Adrenal gland (tissue), 12 donors: ENCODE measurements around the gene TIMELESS. TPM values are rescaled to one million over a fixed set of nuclear protein-coding genes. Genes with fewer than 3 reads are reported as not detected.

Experiments used
- DNase-seq, 7 donors: peaks; one replicate each; pipeline ENCODE4 v3.0.0-alpha.2; 2019 to 2020
- H3K27ac ChIP-seq, 5 donors: fragments of 200-600 bp; sonication (generic) in 4 of 5; 1 replicate in 3 of 5; 2 replicates in 2 of 5; pipeline versions ENCODE4 v1.5.1 to v1.8.0; 2016 to 2020; ENCODE audit warnings: mild to moderate bottlenecking in 1 of 5
- H3K27me3 ChIP-seq: fragments of 200-600 bp; 2 replicates; pipeline ENCODE4 v1.8.0; 2021
- H3K36me3 ChIP-seq, 2 donors: fragments of 200-600 bp; replicated peaks in 1 of 2; 1 replicate in 1 of 2; 2 replicates in 1 of 2; pipeline versions ENCODE4 v1.5.1 to v1.8.0; 2018 to 2022
- H3K4me1 ChIP-seq, 2 donors: fragments of 200-600 bp; replicated peaks in 1 of 2; 1 replicate in 1 of 2; 2 replicates in 1 of 2; pipeline versions ENCODE4 v1.5.1 to v1.8.0; 2018 to 2021
- H3K4me3 ChIP-seq, 4 donors: fragments of 200-600 bp; sonication (generic) in 3 of 4; one replicate each; pipeline ENCODE4 v1.5.1; 2016 to 2018
- H3K9me3 ChIP-seq, 3 donors: fragments of 200-600 bp; sonication (generic) in 1 of 3; replicated peaks in 1 of 3; 1 replicate in 2 of 3; 2 replicates in 1 of 3; pipeline versions ENCODE4 v1.5.1 to v1.8.0; 2016 to 2021
- POLR2A ChIP-seq, 2 donors: fragments of 450-650 bp; IDR thresholded peaks; one replicate each; pipeline ENCODE4 v1.6.1; 2017; ENCODE audit warnings: antibody characterized with exemption in 2 of 2, mild to moderate bottlenecking in 2 of 2, moderate library complexity in 1 of 2
- WGBS, 4 donors: extraction: QIAGEN DNeasy Blood & Tissue Kit in 2 of 4; methylation state at CpG; one replicate each; pipeline versions ENCODE4 v1.1.5 to v1.1.7; 2013 to 2017; 5-methylcytosine and 5-hydroxymethylcytosine counted together
- intact Hi-C, 2 donors: fragments of 100-400 bp; cut with DNase I; formaldehyde crosslinking; loops; one replicate each; pipeline versions ENCODE4 v1.14.1 to v1.15.0; 2022 to 2023
- polyA plus RNA-seq, 3 donors: library from polyadenylated mRNA; stranded (reverse); fragments of 200-250 nt in 2 of 3; fragments of 350-450 nt in 1 of 3; fragmentation: Illumina TruSeq in 1 of 3; extraction: RNeasy Lipid Tissue Mini Kit (QIAGEN cat#74804) in 1 of 3; gene quantifications; one replicate each; pipeline ENCODE4 v1.2.3, GENCODE V29; 2013 to 2014
- total RNA-seq, 9 donors: library from RNA; depleted of rRNA in 4 of 9; stranded (reverse); fragments of >200 nt in 4 of 9; fragments of 120-200 nt in 1 of 9; fragmentation: NEBNext Ultra II Directional in 1 of 9; extraction: Animal tissue kit (Norgen Biotek cat#: 25700) in 1 of 9; gene quantifications; one replicate each; pipeline versions ENCODE4 v1.1.0 to v1.2.4, GENCODE V29; 2013 to 2023
- TF ChIP-seq, protein P1 (sequence below), 6 experiments: fragments of 450-650 bp in 4 of 6; fragments of 200-600 bp in 2 of 6; sonication (generic) in 1 of 6; IDR thresholded peaks; 1 replicate in 5 of 6; 2 replicates in 1 of 6; pipeline versions ENCODE4 v1.5.1 to v1.8.0; 2016 to 2021; ENCODE audit warnings: antibody characterized with exemption in 6 of 6, mild to moderate bottlenecking in 2 of 6, moderate library complexity in 1 of 6
- donor health status: healthy with polysubstance abuse.
- donor health status: Bipolar disorder and iron deficiency.
- donor health status: DM: yes; HTN: yes; CAD: no.
- donor health status: DM: no; HTN: no; CAD: no.
- donor health status: DM: no; HTN: no; CAD: no.
- donor health status: DM: yes; HTN: yes; CAD: no.

Gene TIMELESS
- total and polyA plus RNA-seq, 12 donors, result 4.6 to 9.3 (median 6.5) TPM

DNA sequence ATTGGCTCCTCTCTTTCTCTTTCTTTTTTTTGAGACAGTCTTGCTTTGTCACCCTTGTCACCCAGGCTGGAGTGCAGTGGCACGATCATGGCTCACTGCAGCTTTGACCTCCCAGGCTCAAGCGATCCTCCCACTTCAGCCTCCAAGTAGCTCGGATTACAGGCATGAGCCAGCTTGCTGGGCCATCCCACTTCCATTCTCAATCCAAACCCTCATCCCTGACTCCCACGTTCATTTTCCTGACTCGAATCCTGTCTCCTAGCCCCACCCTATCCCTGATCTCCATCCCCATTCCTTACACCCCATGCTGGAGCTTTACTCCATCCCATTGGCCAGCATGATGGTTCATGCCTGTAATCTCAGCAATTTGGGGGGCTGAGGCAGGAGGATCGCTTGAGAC lies 26.9 kb upstream of the TIMELESS start:
- Histone ChIP-seq H3K27ac (no peak overlapping the region), H3K9me3 (no peaks in the 10 kb centered on the region), H3K36me3 (peaks cover 0 to 4% of the 10 kb centered on the region in 2 donors), H3K27me3 (no peaks in the 10 kb centered on the region), H3K4me3 (no peak overlapping the region), H3K4me1 (no peaks in the 10 kb centered on the region)
- intact Hi-C loops, result no loop called here
- TF ChIP-seq, protein P1, sequence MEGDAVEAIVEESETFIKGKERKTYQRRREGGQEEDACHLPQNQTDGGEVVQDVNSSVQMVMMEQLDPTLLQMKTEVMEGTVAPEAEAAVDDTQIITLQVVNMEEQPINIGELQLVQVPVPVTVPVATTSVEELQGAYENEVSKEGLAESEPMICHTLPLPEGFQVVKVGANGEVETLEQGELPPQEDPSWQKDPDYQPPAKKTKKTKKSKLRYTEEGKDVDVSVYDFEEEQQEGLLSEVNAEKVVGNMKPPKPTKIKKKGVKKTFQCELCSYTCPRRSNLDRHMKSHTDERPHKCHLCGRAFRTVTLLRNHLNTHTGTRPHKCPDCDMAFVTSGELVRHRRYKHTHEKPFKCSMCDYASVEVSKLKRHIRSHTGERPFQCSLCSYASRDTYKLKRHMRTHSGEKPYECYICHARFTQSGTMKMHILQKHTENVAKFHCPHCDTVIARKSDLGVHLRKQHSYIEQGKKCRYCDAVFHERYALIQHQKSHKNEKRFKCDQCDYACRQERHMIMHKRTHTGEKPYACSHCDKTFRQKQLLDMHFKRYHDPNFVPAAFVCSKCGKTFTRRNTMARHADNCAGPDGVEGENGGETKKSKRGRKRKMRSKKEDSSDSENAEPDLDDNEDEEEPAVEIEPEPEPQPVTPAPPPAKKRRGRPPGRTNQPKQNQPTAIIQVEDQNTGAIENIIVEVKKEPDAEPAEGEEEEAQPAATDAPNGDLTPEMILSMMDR (IDR thresholded peaks at IDR 0.05), result no peak
- TF ChIP-seq POLR2A (IDR thresholded peaks at IDR 0.05), result no peak
- 90 to 96% (median 93%) methylated on average over 6 of the region's 6 CpGs for WGBS, 4 donors
- DNase-seq, result no peak

DNA sequence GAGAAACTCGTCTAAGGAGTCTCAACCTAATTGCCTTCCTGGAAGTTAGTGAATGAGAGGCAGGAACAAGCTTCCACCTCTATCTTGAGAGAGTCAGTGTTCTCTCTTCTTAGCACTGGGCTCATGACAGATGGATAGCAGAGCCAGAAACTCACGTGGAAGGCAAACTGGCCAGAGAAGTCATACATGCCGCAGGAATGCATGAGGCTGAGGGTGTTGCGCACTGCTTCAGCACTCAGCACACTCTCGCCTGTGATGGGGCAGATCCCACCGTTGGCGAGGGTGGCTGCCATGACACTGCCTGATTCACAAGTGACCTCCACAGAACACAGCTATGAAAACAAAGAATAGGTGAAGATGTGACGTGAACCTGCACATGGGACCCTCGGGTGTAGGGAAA lies 25.2 kb upstream of the TIMELESS start:
- peaks cover 0 to 4% of the 10 kb centered on the region in 2 donors for H3K36me3 ChIP-seq
- no peak for DNase-seq
- no peak for TF ChIP-seq POLR2A (IDR thresholded peaks at IDR 0.05)
- TF ChIP-seq, protein P1 (IDR thresholded peaks at IDR 0.05), result no peak
- intact Hi-C loops, result no loop called here
- H3K4me1 ChIP-seq, result peaks cover 3 to 15% of the 10 kb centered on the region in 2 donors
- WGBS, 4 donors, result 84 to 88% (median 87%) methylated on average over 9 of the region's 9 CpGs
- H3K4me3 ChIP-seq, result no peak overlapping the region
- H3K27me3 ChIP-seq, result no peaks in the 10 kb centered on the region
- H3K9me3 ChIP-seq, result no peaks in the 10 kb centered on the region
- no peak overlapping the region for H3K27ac ChIP-seq

DNA sequence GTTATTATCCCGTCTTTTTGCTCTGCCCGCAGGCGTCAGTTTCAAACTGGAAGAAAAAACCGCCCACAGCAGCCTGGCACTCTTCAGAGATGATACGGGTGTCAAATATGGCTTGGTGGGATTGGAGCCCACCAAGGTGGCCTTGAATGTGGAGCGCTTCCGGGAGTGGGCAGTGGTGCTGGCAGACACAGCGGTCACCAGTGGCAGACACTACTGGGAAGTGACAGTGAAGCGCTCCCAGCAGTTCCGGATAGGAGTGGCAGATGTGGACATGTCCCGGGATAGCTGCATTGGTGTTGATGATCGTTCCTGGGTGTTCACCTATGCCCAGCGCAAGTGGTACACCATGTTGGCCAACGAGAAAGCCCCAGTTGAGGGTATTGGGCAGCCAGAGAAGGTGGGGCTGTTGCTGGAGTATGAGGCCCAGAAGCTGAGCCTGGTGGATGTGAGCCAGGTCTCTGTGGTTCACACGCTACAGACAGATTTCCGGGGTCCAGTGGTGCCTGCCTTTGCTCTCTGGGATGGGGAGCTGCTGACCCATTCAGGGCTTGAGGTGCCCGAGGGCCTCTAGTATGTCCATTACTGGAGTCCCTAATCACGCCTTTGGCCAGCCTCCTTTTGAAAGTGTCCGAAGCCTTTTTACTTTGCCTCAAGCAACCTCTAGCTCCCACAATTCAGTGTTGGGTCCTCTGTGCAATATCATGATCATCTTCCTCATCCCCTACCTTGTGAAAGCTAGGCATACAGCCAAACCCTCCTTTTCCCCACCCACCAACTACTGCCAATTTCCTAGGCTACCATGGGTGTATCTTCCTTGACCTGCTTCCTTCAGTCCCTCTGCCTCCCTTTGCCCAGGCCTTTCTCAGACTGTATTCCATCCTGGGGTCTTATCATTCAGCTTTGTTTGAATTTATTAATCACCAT lies 20.0 kb upstream of the TIMELESS start:
- WGBS, 4 donors, result 33 to 38% (median 35%) methylated on average over 14 to 19 of the region's 19 CpGs
- H3K27ac ChIP-seq, result peak overlapping the region; percentile 81 to 95 (median 92)
- intact Hi-C loops, result loop anchor here in 1 of 2 donors (10.0 kb wide), 1 partner anchor 144 kb away; no protein-coding TSS in a partner anchor
- peaks cover 8 to 25% of the 10 kb centered on the region in 2 donors for H3K4me1 ChIP-seq
- peak; percentile 36 to 80 (median 69) for DNase-seq
- H3K4me3 ChIP-seq, result peak overlapping the region; percentile 20 to 87 (median 44)
- H3K9me3 ChIP-seq, result no peaks in the 10 kb centered on the region
- peaks cover 0 to 4% of the 10 kb centered on the region in 2 donors for H3K36me3 ChIP-seq
- peak in 1 of 2 donors; percentile 3 for TF ChIP-seq POLR2A (IDR thresholded peaks at IDR 0.05)
- TF ChIP-seq, protein P1 (IDR thresholded peaks at IDR 0.05), result no peak
- no peaks in the 10 kb centered on the region for H3K27me3 ChIP-seq

DNA sequence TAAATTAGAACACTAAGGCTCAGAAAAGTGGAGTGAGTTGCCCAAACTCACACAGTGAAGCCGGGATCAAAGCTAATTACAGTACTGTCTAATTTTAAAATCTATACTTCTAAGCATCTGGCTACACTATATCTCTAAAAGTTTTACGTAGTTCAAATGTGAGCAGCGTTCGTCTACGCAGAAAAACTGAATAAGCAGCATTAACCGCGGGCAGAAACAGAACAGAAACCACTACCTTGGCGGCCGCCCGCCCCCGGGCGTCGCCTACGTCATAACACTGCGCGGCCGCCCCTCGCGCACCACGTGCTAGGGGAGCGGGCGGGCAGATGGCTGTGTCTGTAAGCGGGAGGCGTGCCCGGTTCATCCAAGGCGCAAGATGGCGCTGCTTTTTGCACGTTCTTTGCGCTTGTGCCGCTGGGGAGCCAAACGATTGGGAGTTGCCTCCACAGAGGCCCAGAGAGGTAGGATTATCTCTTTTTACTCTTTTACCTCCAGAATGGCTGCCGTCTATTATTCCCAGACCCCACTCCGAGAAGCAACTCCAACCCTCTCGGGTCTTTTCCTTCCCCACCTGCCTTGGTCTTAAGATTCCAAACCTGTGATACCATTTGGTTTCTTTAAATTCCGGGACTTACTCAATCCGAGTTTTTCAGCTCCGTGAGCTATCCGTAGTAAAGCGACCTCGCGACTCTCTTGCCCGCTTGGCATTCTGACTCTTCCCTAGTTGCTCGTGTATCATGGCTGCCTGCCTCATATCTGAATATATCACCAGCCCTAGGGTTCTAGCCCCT lies 19.2 kb upstream of the TIMELESS start, which contains the start of gene SPRYD4:
Gene SPRYD4, plus strand, starts transcription at position 363 of the 791 bp plus-strand sequence. Its CDS starts 14 bp downstream, at position 377.
- intact Hi-C loops, result loop anchor here in 1 of 2 donors (10.0 kb wide), 1 partner anchor 144 kb away; no protein-coding TSS in a partner anchor
- Histone ChIP-seq H3K9me3 (no peaks in the 10 kb centered on the region), H3K27me3 (no peaks in the 10 kb centered on the region), H3K36me3 (peaks cover 0 to 3% of the 10 kb centered on the region in 2 donors), H3K4me3 (peak within 1 kb of the TSS; percentile 20 to 87 (median 44)), H3K27ac (peak within 1 kb of the TSS; percentile 81 to 95 (median 92)), H3K4me1 (peaks cover 8 to 25% of the 10 kb centered on the region in 2 donors)
- TF ChIP-seq POLR2A (IDR thresholded peaks at IDR 0.05), result peak; percentile 72 to 88
- TF ChIP-seq, protein P1 (IDR thresholded peaks at IDR 0.05), result peak in 1 of 6 experiments; percentile 26
- WGBS, 4 donors, result 0 to 1% (median 0%) methylated on average over 39 to 43 of the region's 43 CpGs
- peak; percentile 93 to 96 (median 94) for DNase-seq
